Stimulated activated naive CD4-positive, alpha-beta T cell (primary cell): ENCODE measurements around the gene OR2H2.

Experiments used
- DNase-seq, 6 experiments: peaks; one replicate each; lab custom pipeline; 2025; lab: John Stamatoyannopoulos, UW

Gene OR2H2

GRCh38 chr6:29584821-29585220 lies at the start of gene OR2H2:
OR2H2 (plus strand) TSS chr6:29585121; CDS start chr6:29587945, 2,824 bp downstream.
- no peak for DNase-seq

GRCh38 chr6:29537714-29538403 lies 47.1 kb upstream of the OR2H2 start:
- DNase-seq = no peak

- DNase-seq = no peak
These were observed 37.3 kb upstream of the OR2H2 start for GRCh38 chr6:29547573-29547972.

- peak in 3 of 6 experiments; percentile 51 to 74 (median 60) for DNase-seq
These were observed 32.3 kb upstream of the OR2H2 start for GRCh38 chr6:29552512-29553051.

GRCh38 chr6:29553268-29554057 lies 31.5 kb upstream of the OR2H2 start:
- peak in 2 of 6 experiments; percentile 17 to 51 for DNase-seq

- no peak for DNase-seq
These were observed 30.2 kb upstream of the OR2H2 start for GRCh38 chr6:29554764-29555163.

- DNase-seq = no peak
These were observed 27.6 kb upstream of the OR2H2 start for GRCh38 chr6:29557320-29557719.

GRCh38 chr6:29558439-29559079 lies 26.4 kb upstream of the OR2H2 start:
- DNase-seq = no peak

- DNase-seq = no peak
These were observed 25.2 kb upstream of the OR2H2 start, which contains the start of gene UBD for GRCh38 chr6:29559524-29560287. UBD (minus strand) TSS chr6:29559732; CDS start chr6:29559701, 31 bp downstream.

- DNase-seq = no peak
These were observed 23.8 kb upstream of the OR2H2 start for GRCh38 chr6:29561091-29561490.

- no peak for DNase-seq
These were observed 23.2 kb upstream of the OR2H2 start for GRCh38 chr6:29561606-29562181.

GRCh38 chr6:29563435-29563965 lies 21.4 kb upstream of the OR2H2 start:
- DNase-seq = no peak

GRCh38 chr6:29564875-29565274 lies 20.0 kb upstream of the OR2H2 start:
- no peak for DNase-seq

GRCh38 chr6:29566856-29567255 lies 18.1 kb upstream of the OR2H2 start:
- no peak for DNase-seq

- DNase-seq = no peak
These were observed 17.4 kb upstream of the OR2H2 start for GRCh38 chr6:29567541-29567940.

- DNase-seq = no peak
These were observed 16.9 kb upstream of the OR2H2 start for GRCh38 chr6:29567991-29568390.

- DNase-seq = no peak
These were observed 8.9 kb upstream of the OR2H2 start for GRCh38 chr6:29576056-29576455.

GRCh38 chr6:29577544-29577943 lies 7.4 kb upstream of the OR2H2 start:
- no peak for DNase-seq

- peak; percentile 3 to 66 (median 22) for DNase-seq
These were observed 4.6 kb downstream of the OR2H2 start for GRCh38 chr6:29589423-29590048.

GRCh38 chr6:29590218-29590808 lies 5.4 kb downstream of the OR2H2 start:
- DNase-seq = no peak
